Stimulated activated CD8-positive, alpha-beta memory T cell treated with anti-CD3 and anti-CD28 coated beads, Interleukin-4, amount 100 ng/mL, for 48 hours (primary cell): Measurements from ENCODE around the gene RAD51B.

Experiments used
- DNase-seq: peaks from one replicate; pipeline ENCODE4 v3.0.0-alpha.2; 2020

The RAD51B gene

GRCh38 chr14:68507544-68508081 is 688.0 kb downstream of the RAD51B start:
- DNase-seq: no peak

DNA sequence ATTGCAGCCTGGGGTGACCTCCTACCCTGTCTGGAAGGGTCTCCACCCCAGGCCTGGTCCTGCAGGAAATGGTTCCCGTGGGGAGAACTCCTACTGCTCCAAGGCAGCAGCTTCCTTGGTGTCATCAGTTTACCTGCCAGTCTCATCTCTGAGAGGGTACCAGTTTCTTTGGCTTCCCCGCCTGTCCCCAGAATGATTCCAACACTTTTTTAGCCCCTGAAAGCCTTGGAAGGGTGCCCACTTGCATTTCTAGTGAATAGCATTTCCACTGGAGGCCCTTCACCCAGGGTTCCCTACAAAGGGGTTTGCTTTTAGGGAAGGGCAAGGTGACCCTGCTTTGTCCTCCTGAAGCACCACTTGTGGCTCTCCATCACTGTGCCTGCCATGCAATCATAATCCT is 689.0 kb downstream of the RAD51B start:
- DNase-seq: no peak

GRCh38 chr14:68509188-68509983 is 689.8 kb downstream of the RAD51B start:
- DNase-seq: no peak

GRCh38 chr14:68510201-68511128 is 690.9 kb downstream of the RAD51B start:
- DNase-seq: no peak

GRCh38 chr14:68511129-68512047 is 691.8 kb downstream of the RAD51B start:
- DNase-seq: no peak

DNA sequence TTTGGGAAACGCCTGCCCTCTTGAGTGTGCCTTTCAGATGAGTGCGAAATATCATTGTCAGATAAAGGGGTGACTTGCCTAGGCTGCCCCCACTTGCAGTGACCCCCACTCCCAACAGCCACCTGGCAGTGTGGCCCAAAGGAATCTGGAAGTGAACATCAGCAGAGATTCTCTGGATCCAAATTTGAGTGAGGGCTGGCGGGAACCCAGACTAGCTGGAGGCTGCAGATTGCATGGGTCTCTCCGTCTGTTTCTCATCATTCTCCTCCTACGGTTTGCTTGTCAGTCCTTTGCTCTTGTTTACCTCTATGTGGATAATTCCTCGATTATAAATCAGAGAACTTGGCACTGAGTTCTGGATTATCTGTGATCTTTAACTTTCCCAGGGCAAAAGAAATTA is 692.5 kb downstream of the RAD51B start:
- no peak for DNase-seq

GRCh38 chr14:68513137-68513536 is 693.6 kb downstream of the RAD51B start:
- DNase-seq: no peak

- no peak for DNase-seq
Measured at GRCh38 chr14:68513838-68514607, 694.4 kb downstream of the RAD51B start.

DNA sequence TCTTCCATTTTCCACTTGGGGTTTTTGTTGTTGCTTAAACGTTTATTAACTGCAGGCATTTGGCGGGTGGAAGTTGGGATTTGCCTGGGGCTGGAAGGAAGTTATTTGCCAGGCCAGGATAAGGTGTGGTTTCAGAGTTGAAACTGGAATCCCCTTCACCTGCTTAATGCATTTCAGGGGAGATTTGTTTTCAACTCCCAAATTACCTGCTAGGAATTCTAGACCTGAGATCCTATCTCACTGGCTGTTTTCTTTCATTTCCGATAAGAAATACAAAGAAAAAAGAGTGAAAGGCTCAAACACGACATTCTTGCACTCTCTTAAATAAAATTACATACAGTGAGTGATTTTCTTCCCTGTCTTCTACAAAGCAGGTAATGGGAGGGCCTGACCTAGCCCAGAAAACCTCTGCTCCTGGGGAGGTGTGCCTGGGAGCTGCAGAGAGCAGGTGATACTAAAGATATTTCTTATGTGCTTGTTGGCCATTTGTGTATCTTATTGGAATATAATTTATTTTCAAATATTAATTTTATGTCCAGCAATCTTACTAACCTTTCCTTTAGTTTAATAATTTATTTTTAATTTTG is 695.1 kb downstream of the RAD51B start:
- DNase-seq: no peak

DNA sequence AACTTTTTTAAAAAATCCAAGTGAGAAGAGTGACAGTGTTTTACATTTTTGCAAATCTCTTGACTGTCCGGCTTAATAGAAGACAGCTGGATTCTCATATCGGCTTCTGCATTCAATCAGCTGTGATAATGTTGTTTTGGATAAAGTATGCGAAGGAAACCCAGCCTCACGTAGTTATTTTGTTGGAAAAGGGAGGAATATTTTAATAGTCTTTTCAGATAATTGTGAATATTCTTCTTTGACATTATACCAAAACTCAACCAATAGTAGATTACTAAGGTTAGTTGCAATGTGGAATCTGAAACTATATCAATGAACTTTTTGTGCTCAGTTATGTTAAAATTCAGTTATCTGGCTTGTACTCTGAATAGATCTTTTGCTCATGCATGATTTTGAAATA is 696.8 kb downstream of the RAD51B start:
- DNase-seq: no peak

GRCh38 chr14:68518166-68518565 is 698.6 kb downstream of the RAD51B start:
- no peak for DNase-seq

DNA sequence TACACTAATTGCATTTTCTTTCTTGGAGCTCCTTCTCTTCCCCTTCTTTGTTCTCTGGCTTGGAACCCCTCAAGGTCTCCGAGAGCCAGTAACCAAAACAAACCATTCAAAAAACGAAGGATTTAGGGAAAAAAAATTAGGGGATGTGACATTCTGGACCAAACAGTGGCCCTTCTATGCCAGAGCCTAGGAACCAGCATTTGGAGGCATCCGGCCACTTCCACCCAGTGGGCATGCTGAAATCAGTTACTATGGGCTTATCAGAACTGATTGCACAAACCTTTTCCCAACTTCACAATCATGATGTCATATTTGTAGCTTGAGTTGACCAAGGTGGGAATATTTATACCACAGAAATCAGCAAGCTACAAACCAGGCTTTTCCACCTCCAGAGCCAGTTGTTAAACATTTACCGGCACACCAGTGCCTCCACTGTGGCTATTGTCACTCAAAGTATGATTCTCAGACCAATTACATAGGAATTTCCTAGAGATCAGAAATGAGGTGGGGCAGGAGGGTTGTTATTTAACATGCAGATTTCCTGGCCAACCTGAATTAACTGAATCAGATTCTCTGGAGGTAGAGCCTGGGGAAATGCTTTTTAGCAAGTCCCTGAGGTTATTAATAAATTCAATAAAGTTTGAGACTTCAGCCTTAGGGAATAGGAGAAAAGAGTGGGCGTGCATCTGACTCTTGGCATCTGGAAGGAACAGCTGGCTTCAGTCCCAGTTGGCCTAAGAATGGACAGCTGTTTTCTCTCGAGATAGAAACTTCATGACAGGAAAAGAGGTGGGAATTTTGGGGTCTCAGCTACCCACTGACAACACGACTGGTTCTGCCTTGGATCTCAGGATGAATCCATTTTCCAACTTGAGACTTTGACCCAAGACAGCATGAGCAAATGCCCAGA is 699.4 kb downstream of the RAD51B start:
- no peak for DNase-seq

DNA sequence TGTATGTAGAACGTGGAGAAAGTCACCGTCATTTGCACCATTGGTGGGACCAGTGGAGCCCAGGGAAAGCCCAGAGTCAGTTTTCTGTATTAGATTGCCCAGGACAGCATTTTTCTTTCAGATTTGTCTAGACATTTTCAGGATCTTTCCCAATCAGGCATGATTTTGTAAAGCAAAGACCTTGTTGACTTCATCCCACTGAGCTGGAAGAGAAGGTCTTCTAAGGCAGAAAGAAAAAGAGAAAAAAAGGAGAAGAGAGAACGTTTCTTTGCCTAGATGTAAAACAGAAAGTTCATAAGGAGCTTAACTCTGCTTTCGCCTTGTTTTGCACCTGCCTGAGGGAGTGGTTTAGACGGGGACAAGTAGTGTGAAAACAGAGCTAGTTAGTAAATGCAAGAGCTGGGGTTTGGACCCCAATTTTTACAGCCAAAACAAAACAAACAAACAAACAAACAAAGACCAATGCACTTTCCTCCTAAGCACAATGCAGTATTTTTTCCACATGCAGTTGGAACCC is 700.1 kb downstream of the RAD51B start:
- no peak for DNase-seq

- no peak for DNase-seq
Measured at GRCh38 chr14:68520637-68521556, 701.3 kb downstream of the RAD51B start.

- DNase-seq: no peak
Measured at GRCh38 chr14:68521557-68521901, 702.0 kb downstream of the RAD51B start.

- DNase-seq: no peak
Measured at GRCh38 chr14:68521961-68522509, 702.5 kb downstream of the RAD51B start.

DNA sequence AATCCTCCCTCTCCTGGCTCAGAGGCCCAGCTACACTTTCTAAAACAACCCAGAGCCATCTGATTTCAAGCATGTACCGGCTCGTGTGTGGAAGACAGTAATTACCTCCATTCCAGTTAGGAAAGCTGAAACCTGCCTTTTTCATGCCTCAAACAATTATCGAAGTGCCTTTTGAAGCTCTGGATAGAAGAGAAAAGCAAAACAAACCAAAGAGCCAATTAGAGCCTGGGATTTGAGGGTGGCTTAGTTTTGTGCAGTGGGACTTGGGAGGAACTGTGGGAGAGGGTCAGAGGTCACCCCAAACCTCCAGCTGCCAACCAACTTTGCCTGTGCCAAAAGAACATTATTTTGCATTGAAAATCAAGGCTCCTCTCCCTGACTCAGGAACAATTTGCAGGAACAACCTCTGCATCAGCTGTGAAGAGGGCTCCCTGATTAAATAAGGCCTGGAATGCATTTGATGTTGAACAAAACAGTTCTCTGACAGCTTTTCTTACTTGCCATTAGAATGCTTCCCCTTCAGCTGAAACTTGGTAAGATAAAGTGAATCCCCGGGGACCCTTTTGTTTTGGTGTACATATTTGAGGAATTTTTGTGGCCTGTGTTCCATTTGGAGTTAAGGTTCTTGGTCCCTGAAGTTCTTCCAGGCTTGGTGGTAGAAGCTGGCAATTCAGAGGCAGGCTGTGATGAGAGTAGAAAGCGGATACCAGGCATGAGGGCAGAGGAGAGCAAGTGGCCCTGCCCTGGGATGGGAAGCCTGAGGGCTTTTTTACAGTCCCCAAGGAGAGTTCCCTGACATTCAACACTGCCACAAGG is 703.1 kb downstream of the RAD51B start:
- no peak for DNase-seq

GRCh38 chr14:68523326-68523610 is 703.7 kb downstream of the RAD51B start:
- no peak for DNase-seq
